Sigmoid colon (tissue), 4 donors: ENCODE data around the gene ASPSCR1.

Experiments
- EP300 ChIP-seq, 4 donors: sonication (generic); formaldehyde crosslinking; IDR thresholded peaks; one replicate each; pipeline ENCODE4 v1.6.1; 2017; ENCODE audit warnings: antibody characterized with exemption in 4 of 4
- POLR2A ChIP-seq, 2 donors: fragments of 450-650 bp; IDR thresholded peaks; one replicate each; pipeline ENCODE4 v1.6.1; 2016; ENCODE audit warnings: antibody characterized with exemption in 2 of 2, mild to moderate bottlenecking in 2 of 2, moderate library complexity in 2 of 2
- POLR2AphosphoS5 ChIP-seq, 4 donors: sonication (generic); formaldehyde crosslinking; IDR thresholded peaks; one replicate each; pipeline ENCODE4 v1.6.1; 2017; ENCODE audit warnings: antibody characterized with exemption in 4 of 4
- TF ChIP-seq, protein P1 (sequence below), 4 experiments: fragments of 450-650 bp in 3 of 4; fragments of 200-600 bp in 1 of 4; IDR thresholded peaks; one replicate each; pipeline ENCODE4 v1.5.1; 2016 to 2019; ENCODE audit warnings: antibody characterized with exemption in 4 of 4, mild to moderate bottlenecking in 3 of 4, moderate library complexity in 2 of 4

DNA sequence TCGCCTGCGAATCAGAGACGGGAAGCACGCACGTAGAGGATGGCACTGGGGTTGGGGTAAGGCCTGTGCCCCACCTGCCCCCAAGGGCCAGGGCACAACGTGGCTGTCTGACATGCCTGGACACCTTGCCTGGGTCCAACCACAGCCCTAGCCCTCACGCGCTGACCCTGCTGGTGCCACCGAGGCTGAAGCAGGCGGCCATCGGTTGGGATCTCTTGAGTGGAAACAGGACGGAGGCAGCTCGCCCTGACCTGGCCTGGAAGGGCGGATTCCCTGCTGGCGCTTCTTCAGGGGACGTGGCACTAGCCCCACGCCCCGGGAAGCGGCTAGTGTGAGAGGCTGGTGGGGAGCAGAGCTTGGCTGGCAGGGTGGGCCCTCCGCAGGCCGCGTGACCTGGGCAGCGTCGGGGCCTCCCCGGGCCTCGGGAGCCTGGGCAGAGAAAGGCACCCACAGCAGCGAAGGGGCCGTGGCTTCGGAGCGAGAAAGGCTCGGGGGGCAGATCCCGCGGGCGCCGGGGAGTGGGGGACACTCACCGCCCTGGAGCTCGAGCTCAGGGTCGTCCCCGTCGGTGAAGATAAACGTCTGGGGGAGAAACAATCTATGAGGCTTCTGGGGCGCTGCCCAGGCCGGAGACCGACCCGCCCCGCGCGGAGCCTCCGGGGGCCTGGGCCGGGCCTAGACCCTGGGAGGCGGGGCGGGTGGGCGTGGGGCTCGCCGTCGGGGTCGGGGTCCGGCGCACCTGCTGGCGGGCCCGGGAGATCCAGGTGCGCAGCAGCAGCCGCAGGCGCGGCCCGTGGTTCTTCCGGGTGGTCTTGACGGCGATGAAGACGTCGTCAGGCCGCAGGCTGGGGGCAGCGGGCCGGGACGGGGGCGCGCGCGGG lies 73.6 kb downstream of the ASPSCR1 start:
- TF ChIP-seq POLR2AphosphoS5 (IDR thresholded peaks at IDR 0.05) (no peak), POLR2A (IDR thresholded peaks at IDR 0.05) (no peak), EP300 (IDR thresholded peaks at IDR 0.05) (no peak)
- TF ChIP-seq, protein P1, sequence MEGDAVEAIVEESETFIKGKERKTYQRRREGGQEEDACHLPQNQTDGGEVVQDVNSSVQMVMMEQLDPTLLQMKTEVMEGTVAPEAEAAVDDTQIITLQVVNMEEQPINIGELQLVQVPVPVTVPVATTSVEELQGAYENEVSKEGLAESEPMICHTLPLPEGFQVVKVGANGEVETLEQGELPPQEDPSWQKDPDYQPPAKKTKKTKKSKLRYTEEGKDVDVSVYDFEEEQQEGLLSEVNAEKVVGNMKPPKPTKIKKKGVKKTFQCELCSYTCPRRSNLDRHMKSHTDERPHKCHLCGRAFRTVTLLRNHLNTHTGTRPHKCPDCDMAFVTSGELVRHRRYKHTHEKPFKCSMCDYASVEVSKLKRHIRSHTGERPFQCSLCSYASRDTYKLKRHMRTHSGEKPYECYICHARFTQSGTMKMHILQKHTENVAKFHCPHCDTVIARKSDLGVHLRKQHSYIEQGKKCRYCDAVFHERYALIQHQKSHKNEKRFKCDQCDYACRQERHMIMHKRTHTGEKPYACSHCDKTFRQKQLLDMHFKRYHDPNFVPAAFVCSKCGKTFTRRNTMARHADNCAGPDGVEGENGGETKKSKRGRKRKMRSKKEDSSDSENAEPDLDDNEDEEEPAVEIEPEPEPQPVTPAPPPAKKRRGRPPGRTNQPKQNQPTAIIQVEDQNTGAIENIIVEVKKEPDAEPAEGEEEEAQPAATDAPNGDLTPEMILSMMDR (IDR thresholded peaks at IDR 0.05), result no peak
